GM19238 (cell line): ENCODE measurements around the gene REC8.
"Not testable (repeated sequence)": the region's sequence is repeated elsewhere in the genome, so short reads cannot be mapped to it uniquely, and the experiment has no call there.

ENCODE experiments used
- DNase-seq: peaks from one replicate; pipeline ENCODE4 v3.0.0; 2011; ENCODE audit warnings: low spot score; ENCODE audit not compliant: insufficient read length

REC8 gene

DNA sequence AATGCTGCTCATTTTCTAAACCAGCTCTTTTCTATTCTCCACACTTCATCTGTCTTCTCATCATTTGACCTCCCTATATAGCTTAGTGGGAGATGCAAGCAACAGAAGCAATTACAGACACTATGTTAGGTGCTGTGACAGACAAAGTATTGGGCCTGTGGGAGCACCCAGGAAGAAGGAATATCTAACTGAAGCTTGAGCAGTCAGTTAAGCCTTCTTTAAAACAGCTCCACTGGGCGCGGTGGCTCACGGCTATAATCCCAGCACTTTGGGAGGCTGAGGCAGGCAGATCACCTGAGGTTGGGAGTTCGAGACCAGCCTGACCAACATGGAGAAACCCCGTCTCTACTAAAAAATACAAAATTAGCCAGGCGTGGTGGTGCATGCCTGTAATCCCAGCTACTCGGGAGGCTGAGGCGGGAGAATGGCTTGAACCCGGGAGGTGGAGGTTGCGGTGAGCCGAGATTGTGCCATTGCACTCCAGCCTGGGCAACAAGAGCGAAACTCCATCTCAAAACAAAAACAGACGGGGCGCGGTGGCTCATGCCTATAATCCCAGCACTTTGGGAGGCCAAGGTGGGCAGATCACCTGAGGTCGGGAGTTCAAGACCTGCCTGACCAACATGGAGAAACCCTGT lies 31.5 kb downstream of the REC8 start:
- DNase-seq, result not testable (repeated sequence)

DNA sequence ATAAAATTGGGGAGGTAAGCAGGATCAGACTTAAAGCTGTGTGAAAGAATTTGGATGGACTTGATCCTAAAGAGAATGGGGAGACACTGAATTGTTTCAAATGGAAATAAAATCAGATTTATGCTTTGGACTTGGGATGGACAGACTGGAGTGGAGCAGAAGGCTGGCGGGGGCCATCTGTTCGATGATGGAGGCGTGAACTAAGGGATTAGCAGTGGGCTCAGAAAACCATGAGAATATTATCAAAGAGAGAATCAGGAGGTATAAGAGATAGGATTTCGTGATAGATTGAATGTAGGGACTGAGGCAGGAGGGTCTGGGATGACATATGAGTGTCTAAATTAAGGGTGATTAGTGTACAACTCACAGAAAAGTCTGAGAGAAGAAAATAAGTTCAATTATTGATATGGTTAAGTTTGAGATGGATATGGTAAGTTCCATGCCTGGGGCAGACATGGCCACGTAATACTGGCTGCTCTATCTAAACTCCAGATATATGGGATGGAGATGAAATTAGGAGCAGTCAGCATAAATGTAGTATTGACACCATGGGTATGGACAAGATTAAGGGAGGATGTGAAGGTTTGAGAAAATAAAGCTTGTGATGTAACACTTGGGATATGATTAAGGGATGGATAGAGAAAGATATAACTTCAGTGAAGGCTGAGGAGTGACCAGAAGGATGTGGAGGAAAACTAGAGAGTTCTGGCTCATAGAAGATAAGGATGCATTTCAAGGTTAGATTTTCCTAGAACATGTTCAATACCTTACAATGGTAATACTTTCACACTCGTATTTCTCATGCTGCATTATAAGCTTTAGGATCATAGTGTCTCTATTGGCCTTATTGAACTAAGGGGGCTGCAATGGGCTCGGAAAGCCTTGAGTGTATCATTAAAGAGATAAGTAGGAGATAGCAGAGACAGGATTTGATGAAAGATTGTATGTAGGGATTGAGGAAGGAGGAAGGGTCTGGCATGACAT lies 32.6 kb downstream of the REC8 start:
- DNase-seq, result no peak

DNA sequence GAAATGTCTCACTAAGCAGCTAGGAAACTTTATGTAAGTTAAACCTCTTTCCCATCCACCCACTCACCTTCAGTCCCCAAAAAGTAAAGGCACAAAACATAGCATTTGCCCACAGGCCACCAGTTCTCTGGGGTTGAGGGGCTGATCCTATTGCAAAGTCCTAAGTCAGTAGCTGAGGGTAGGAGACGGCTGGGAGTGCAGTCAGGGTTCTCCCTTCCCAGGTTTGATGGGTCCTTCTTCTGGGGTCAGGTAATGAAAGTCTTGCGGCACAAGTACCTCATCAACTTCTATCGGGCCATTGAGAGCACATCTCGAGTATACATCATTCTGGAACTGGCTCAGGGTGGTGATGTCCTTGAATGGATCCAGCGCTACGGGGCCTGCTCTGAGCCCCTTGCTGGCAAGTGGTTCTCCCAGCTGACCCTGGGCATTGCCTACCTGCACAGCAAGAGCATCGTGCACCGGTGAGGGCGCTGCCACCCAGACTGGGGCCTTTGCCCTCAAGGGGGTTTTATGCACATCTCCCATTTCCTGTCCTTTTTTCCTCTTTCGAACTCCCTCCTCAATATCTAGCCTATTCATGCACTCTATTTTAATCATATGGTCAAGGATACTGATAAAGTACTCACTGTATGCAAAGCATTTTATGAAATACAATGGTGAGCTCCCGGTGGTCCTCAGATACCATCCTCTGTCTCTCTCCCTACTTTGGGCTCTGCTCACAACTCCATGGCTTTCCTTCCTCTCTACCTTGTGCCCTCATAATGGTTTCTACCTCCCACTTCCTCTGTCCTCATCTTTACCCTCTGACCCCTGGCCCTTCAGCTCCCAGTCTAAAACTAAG lies 34.6 kb downstream of the REC8 start:
- no peak for DNase-seq

DNA sequence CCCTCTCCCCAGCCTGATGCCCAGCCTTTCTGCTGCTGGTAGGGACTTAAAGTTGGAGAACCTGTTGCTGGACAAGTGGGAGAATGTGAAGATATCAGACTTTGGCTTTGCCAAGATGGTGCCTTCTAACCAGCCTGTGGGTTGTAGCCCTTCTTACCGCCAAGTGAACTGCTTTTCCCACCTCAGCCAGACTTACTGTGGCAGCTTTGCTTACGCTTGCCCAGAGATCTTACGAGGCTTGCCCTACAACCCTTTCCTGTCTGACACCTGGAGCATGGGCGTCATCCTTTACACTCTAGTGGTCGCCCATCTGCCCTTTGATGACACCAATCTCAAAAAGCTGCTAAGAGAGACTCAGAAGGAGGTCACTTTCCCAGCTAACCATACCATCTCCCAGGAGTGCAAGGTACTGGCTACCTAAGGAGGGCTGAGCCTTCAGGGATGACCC lies 35.2 kb downstream of the REC8 start:
- DNase-seq, result no peak

DNA sequence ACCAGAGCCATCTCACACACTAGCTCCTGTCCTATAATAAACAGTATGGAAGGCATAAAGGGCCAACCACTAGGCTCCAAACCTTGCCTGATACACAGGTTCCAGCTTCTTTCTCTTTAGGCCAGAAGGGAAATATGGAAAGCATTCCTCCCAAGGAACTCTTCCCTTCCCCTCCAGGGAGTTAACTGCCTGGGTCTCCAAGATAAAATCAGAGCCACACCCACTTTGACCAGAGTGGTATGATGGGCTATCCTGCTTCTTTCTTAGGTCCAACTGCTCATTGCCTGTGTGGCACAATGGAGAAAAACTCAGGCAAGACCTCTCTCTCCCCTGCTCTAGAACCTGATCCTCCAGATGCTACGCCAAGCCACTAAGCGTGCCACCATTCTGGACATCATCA lies 35.7 kb downstream of the REC8 start:
- DNase-seq, result no peak

DNA sequence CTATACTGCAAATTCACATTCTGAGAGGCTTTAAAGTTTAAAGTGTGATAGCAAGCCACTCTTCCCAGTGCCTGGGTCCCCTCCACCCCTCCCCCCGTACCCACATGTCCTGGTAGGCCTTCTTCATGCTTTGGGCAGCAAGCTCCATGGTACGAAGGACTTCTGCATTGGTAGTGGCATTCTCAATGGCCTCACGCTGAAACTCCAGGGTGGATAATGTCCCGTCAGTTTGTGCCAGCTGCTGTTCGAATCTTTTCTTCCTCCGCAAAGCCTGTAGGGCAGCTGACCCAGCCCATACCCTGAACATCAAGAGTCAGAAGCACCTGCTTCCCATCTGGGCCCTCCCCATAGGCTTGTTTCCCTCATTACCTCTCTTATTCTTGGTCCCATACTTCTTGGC lies 39.4 kb downstream of the REC8 start:
- DNase-seq, result no peak

DNA sequence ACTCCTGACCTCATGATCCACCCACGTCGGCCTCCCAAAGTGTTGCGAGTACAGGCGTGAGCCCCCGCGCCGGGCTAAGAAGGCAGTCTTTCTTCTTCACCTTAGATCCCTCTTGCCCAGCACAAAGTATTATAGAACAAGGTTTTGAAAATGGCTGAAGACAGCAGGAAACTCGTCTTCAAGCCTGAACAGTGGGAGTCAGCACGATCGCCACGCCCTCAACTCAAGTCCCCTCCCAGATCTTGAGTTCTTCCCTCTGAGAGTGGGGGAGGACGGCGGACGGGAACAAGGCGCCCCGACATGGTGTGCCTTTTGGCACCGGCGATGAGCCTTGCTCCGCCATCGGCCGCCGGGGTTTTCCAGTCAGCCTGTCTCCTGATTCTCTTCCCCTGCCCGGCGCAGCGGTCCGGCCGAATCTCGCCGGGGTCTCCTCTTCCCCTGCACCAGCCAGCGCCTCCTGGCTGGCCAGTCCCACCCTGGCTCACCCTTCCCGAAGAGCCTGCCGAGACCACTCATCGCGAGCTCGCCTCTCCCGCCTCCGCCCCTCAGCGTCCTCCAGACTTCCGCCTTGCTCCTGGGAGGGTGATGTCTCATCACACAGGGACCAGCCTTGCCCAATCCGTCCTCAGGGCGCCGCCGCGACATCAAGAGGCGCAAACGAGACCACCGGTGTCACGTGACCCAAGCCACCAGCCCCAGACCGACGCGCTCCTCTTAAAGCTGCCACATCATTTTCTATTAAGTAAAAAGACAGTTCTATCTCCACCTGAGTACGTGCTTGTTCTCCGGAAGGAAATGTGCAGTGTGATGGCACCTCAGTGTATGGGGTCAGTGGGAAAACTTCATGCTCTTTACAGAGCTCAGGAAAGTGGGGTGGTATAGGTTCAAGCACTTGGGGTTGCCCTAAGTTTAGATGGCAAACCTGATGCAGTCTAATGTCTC lies 41.3 kb downstream of the REC8 start, which contains the start of gene CHMP4A:
CHMP4A (minus strand) TSS at position 565 of the 942 bp plus-strand sequence; CDS start at position 516, 49 bp downstream.
- DNase-seq, result peak; percentile 94

DNA sequence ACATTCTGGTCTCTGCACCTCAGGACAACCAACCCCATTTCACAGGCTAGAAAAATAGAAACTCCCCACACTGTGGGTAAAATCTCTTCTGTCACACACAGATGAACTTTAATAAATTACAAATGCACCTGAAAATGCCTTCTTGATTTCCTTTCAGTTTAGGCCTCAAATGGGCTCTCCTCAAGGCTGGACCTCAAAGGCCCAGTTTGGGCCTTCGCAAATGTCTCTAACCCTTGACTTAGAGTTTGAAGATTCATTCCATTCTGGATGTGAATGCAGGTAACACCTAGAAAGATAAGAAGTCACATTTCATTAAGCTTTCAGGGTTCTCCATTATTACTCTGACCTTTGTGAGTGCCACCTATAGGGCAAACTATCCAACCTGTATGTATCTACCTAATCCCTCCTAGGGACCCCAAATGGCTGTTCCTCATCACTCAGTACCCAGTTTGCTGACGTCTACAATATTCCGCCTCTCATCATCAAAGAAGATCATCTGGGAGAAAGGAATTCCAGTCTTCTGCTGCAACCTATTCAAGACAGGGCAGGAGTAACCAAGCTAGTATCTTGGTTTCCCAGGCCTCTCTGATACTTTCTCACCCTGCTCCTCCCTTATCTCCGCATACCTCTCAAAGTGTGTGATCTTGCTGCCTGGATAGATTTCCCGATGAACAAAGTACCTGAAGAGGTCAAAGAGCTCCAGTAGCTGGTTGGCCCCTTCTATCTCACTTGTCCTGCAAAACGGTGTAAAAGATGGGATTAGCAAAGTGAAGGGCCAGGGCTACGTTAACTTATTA lies 42.2 kb downstream of the REC8 start:
- DNase-seq, result no peak

DNA sequence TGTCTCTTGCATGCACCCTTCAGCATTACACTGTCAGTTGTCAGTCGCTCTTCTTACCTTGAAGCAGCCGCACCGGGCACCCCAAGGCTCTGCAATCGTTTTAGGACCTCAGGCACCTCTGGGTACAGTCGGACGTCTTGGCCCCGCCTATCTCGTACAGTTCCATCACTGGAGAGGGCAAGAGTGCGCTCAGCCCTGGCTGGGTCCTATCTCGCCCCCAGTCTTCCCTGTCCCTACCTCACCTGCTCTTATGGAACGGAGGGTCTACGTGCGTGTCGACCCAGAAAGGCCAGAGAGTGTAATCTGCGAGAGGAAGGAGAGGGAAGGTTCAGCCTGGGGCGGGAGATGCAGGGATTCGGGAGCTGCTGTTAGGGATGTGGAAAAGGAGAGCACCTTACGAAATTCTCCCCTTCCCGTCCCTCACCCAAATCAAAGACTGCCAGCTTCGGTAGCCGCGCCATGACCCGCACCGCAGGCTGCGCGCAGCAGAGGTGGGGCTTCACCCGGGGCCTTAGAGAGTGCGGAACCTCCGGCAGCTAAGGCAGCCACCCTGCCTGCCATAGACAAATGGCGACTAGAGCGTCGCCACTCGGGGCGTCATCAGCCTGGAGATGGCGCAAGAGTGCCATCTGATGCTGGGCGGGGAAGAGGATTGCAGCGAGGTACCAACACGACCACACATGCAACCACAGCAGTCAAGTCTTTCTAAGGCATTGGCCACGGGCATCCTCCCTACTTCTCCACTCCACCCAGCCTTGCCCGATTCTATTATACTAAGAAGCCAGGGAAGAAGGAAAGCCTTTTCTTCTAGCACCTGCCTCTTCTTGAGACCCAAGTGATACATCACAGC lies 43.8 kb downstream of the REC8 start, which contains the start of gene MDP1:
MDP1 (minus strand) TSS at position 572 of the 850 bp plus-strand sequence; CDS start at position 461, 111 bp downstream.
- DNase-seq, result peak; percentile 85

DNA sequence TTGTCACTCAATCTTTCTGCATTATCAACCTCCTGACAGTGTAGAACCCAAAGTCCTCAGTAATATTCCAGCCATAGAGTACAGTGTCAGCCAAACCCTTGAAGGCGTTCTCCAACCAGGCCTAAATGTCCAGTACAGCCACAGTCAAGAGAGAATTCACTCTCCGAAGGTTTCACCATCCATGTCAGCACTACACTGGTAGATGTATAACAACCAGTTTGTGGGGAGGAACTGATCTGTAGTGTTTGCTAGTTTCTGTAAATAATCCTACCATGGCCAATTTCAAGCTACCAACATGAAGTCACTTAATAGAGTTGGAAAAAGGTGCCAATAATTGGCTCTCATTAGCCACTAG lies 44.4 kb downstream of the REC8 start:
- DNase-seq, result no peak

DNA sequence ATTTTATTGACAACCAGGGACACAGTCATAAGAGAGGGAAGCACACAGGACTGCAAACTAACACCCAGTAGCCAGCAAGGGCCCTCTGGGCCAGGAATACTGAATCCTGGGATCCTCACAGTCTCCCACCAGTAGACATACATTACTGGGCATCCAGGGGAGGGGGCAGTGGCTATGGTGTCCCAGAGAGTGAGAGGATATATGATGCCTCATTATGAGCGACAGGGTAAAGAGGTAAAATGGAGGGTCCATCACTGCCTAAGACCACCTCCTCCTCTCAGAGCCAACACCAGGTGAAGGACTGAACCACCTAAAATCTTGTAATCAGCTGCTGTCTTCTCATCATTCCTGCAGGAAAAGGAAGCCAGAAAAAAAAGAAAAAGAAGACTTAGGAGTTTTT lies 45.0 kb downstream of the REC8 start:
- DNase-seq, result not testable (repeated sequence)

DNA sequence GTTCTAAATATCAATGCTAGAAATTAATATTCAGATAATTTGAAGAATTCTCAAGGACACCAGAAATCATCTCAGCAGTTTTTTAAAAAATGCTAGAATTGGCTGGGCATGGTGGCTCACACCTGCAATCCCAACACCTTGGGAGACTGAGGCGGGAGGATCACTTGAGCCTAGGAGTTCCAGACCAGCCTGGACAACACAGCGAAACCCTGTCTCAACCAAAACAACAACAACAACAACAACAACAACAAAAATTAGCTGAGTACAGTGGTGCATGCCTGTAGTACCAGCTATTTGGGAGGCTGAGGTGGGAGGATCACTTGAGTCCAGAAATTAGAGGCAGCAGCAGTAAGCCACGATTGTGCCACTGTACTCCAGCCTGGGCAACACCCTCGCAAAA lies 47.2 kb downstream of the REC8 start:
- no peak for DNase-seq

DNA sequence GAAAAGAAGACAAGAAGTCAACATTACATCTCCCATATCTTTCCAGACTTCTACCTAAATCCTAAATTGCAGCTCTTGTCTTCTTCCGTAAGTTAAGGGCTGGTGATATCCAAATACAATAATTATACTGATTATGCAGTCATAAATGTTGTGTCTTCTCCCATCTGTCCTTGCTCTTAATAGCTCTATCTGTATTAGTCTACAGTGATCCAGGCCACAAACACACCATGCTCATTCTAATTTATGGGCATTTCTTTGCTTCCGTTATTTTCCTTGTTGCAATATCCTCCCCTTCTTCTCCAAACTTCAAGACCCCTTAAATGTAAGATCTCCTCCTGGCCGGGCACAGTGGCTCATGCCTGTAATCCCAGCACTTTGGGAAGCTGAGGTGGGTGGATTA lies 47.6 kb downstream of the REC8 start:
- DNase-seq, result no peak

DNA sequence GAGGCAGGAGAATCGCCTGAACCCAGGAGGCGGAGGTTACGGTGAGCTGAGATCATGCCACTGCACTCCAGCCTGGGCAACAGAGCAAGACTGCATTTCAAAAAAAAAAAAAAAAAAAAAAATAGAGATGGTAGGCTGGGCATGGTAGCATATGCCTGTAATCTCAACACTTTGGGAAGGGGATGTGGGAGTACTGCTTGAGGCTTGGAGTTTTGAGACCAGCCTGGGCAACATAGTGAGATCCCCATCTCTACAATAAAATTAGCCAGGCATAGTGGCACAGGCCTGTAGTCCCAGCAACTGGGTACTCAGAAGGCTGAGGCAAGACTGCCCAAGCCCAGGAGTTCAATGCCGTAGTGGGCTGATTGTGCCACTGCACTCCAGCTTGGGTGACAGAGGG lies 51.1 kb downstream of the REC8 start:
- not testable (repeated sequence) for DNase-seq

DNA sequence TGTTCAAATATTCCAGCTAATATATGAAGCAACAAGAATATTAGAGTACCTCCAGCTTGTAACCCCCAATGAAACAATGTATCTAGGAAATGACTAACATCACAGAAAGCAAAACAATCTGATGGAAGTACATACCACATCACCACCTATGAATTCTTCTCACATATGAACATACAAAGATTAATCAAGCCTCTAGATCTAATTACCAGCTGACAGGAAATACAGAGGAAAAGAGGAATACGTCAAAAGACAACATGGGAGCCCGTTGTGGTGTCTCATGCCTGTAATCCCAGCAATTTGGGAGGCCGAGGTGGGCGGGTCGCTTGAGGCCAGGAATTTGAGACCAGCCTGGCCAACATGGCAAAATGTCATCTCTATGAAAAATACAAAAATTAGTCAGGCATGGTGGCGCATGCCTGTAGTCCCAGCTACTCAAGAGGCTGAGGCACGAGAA lies 52.8 kb downstream of the REC8 start:
- no peak for DNase-seq

DNA sequence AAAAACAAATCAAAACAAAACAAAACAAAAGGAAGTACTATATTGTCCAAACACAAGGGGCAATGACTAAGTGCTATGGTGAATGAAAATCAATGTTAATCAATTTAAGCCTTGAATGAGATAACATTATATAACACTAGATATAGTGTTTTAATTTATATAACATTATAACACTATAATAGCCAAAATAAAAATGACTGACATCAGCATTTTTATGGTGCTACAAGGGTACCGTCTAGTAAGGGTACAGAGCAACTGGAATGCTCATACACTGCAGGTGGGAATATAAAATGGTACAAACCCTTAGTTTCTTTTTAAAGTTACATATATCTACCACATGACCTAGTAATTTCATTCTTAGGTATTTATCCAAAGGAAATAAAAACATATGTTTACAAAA lies 54.6 kb downstream of the REC8 start:
- no peak for DNase-seq

DNA sequence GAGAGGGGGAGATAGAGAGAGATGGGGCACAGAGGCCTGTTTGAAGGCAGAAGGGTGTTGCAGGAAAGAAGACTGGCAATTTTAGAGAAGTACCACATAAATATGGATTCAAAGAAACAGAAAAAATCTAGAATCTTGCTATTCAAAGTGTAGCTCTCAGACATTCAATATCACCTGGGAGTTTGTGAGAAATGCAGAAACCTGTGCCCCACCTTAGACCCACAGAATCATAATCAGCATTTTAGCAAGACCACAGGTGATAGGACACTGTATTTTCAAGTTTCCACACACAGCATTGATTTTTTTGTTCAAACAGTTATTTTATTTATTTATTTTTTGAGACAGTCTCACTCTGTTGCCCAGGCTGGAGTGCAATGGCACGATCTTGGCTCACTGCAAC lies 57.0 kb downstream of the REC8 start:
- no peak for DNase-seq
